ENCODE measurements around the gene SCUBE1. TPM values are rescaled to one million over a fixed set of nuclear protein-coding genes. Genes with fewer than 3 reads are reported as not detected.

The SCUBE1 gene
- polyA plus RNA-seq, 1 of the 3 experiments (the other 2 are of a cell fraction), result 0.56 TPM

- 67% methylated on average over 6 of the region's 22 CpGs for WGBS (ENCODE audit: low lambda C conversion rate)
- Histone ChIP-seq H3K9me2 (no peaks in the 10 kb centered on the region), H4K20me1 (ENCODE audit: insufficient read depth) (no peaks in the 10 kb centered on the region), H2AFZ (ENCODE audit: low read depth) (no peak overlapping the region), H3K27ac (ENCODE audit: low read depth in 2 of 2, low read length in 1 of 2) (no peak overlapping the region; a peak in 1 of 4 replicates), H3K9me3 (no peaks in the 10 kb centered on the region), H3K36me3 (replicated peaks in 1 of 2; ENCODE audit: control insufficient read depth in 1 of 2, insufficient read depth in 2 of 2, low read length in 1 of 2) (no peaks in the 10 kb centered on the region), H3K9ac (no peak overlapping the region), H3K4me3 (ENCODE audit: low read depth in 2 of 2, low read length in 1 of 2) (no peak overlapping the region), H3K4me1 (ENCODE audit: control insufficient read depth in 1 of 2, insufficient read depth in 2 of 2, low read depth in 1 of 2, low read length in 1 of 2) (no peaks in the 10 kb centered on the region; a peak in 1 of 4 replicates), H3F3A (replicated peaks; ENCODE audit: insufficient read depth) (no peaks in the 10 kb centered on the region), H3K27me3 (ENCODE audit: insufficient read depth) (no peaks in the 10 kb centered on the region), H3K79me2 (ENCODE audit: insufficient read depth) (no peaks in the 10 kb centered on the region), H3K4me2 (no peak overlapping the region)
- no peak for DNase-seq
- ChIA-PET CTCF (no interaction called here), POLR2A (no interaction called here)
- no peak for TF ChIP-seq FOXM1 (IDR thresholded peaks at IDR 0.05; ENCODE audit: low read depth)
- TF ChIP-seq CHD2 (IDR thresholded peaks at IDR 0.05; ENCODE audit: low read length, partially characterized antibody), result no peak
- TF ChIP-seq SMC3 (IDR thresholded peaks at IDR 0.05; ENCODE audit: low read depth, low read length), result no peak
- TF ChIP-seq USF2 (IDR thresholded peaks at IDR 0.05; ENCODE audit: borderline replicate concordance, low read depth, low read length), result no peak
- TF ChIP-seq RXRA (IDR thresholded peaks at IDR 0.05; ENCODE audit: borderline replicate concordance, low read depth), result no peak
- TF ChIP-seq ZBTB33 (IDR thresholded peaks at IDR 0.05; ENCODE audit: borderline replicate concordance, low read depth), result no peak
- TF ChIP-seq NFIC (IDR thresholded peaks at IDR 0.05; ENCODE audit: borderline replicate concordance), result no peak
- no peak for TF ChIP-seq FOXJ3 (CRISPR knock-in tag; IDR thresholded peaks at IDR 0.05)
- TF ChIP-seq NRF1 (IDR thresholded peaks at IDR 0.05; ENCODE audit: low read depth, low read length), result no peak
- TF ChIP-seq, protein P1, sequence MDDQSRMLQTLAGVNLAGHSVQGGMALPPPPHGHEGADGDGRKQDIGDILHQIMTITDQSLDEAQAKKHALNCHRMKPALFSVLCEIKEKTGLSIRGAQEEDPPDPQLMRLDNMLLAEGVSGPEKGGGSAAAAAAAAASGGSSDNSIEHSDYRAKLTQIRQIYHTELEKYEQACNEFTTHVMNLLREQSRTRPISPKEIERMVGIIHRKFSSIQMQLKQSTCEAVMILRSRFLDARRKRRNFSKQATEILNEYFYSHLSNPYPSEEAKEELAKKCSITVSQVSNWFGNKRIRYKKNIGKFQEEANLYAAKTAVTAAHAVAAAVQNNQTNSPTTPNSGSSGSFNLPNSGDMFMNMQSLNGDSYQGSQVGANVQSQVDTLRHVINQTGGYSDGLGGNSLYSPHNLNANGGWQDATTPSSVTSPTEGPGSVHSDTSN (IDR thresholded peaks at IDR 0.05), result no peak
- TF ChIP-seq, protein P2, sequence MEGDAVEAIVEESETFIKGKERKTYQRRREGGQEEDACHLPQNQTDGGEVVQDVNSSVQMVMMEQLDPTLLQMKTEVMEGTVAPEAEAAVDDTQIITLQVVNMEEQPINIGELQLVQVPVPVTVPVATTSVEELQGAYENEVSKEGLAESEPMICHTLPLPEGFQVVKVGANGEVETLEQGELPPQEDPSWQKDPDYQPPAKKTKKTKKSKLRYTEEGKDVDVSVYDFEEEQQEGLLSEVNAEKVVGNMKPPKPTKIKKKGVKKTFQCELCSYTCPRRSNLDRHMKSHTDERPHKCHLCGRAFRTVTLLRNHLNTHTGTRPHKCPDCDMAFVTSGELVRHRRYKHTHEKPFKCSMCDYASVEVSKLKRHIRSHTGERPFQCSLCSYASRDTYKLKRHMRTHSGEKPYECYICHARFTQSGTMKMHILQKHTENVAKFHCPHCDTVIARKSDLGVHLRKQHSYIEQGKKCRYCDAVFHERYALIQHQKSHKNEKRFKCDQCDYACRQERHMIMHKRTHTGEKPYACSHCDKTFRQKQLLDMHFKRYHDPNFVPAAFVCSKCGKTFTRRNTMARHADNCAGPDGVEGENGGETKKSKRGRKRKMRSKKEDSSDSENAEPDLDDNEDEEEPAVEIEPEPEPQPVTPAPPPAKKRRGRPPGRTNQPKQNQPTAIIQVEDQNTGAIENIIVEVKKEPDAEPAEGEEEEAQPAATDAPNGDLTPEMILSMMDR (IDR thresholded peaks at IDR 0.05), result no peak
- no peak for TF ChIP-seq SIN3A (IDR thresholded peaks at IDR 0.05; ENCODE audit: borderline replicate concordance, low read depth, low read length)
- no peak for TF ChIP-seq EP300 (IDR thresholded peaks at IDR 0.05; ENCODE audit: borderline replicate concordance in 1 of 2, low read depth in 1 of 2, low read length in 1 of 2)
- no peak for TF ChIP-seq TEAD4 (IDR thresholded peaks at IDR 0.05; ENCODE audit: borderline replicate concordance, insufficient read depth)
- no peak for TF ChIP-seq TAF1 (IDR thresholded peaks at IDR 0.05; ENCODE audit: borderline replicate concordance, low read depth, low read length)
- no peak for TF ChIP-seq GABPA (IDR thresholded peaks at IDR 0.05; ENCODE audit: low read depth)
Observed at GRCh38 chr22:43197271-43197941, 145.8 kb downstream of the SCUBE1 start.

Measured in SK-N-SH (cell line).